ENCODE results near the gene DPM1.

Gene DPM1

DNA sequence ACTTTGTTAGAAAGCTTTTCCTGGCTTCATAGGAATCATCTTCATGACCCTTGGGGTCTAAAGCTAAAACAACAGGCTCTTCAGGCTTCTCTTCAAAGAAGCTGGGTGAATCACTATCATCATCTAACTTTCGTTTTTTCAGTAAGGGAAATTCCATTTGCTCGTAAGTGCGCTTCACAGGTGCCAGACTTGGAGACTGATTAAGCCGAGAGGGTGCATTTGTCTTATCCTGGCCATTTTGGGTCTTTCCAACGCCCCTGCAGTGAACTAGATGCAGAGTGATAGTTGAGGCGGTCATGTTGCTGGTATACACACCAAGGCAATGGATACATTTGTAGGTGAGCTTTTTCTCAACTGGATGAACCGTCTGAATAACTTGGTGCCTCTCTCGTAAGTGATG, 65.9 kb downstream of the DPM1 start:
- DNase-seq = no peak

DNA sequence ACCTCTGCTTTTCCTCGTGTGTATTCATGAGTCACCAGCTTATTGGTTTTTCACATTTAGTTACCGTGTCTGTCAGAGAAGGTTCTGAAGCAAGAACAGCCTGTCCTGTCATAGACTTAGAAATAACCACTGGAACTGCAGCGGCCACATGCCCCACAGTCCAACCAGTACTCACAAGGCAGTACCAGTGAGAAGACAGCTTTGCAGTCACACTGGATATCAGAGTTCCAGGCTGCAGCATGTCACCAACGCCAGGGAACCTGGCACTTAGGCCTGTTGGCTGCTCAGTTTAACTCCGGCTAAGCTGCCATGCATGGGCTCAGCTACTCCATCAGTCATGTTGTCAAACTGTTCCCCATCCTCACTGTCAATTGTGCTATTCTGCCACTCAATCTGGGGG, 67.2 kb downstream of the DPM1 start:
- DNase-seq = no peak

DNA sequence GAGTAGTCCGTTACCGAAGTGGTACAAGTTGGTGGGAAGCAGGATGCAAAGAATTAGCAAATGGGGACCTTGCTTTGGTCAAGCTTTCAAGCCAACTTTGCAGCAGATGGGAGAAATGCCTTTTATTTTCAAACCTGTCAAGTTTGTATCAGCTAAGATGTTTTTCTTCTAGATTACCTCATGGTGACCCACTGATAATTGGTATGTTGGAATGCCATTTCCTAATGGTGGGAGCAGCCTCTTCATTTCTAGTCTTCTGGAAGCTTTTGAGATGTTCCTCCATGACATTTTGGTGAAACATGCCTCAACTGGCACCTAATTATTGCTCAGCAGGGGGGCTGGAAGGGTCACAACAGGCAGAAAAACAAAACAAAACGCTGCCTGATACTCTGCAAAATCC, 70.8 kb downstream of the DPM1 start:
- DNase-seq = no peak

DNA sequence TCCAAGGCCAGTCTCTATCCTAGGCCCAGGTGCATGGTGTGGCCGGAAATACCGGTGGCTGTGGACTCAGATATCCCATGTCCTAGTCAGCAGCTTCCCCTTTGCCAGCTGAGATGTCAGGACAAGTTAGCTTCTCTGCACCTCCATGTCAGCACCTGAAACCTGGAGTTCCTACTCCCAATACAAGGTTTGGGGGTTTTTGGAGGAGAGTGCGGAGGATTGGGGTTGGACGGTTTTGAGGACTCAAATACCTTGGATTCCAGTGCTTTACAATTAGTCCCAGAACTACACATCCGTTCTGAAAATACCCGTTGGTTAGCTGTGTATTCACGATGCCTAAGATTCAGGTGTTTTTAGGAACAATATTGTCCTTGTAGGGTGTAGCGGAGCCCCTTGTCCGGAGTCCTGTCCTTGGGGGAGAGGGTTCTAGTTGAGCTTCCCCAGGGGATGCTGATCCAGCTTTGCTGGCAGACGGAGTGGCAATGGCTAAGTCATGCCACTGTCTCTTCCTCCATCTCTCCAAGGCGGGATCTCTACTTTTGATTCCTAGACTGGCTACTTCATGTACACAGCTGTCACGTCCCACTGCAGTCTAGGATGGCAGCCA, 72.0 kb downstream of the DPM1 start:
- DNase-seq = no peak

DNA sequence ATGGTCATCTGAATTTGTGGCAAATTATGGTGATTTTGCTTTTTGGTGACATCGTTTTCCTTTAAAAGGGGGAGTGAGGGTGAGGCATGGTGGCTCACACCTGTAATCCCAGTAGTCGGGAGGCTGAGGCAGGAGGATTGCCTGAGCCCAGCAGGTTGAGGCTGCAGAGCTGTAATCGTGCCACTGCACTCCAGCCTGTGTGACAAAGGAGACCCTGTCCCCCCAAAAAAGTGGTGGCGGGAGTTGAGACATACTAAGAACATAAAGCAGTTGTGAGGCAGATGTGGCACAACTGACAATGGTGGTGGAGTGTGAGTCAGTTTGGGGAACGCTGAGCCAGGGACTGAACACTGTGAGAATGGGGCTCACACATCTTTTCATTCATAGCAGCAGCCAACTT, 72.6 kb downstream of the DPM1 start:
- DNase-seq = no peak

DNA sequence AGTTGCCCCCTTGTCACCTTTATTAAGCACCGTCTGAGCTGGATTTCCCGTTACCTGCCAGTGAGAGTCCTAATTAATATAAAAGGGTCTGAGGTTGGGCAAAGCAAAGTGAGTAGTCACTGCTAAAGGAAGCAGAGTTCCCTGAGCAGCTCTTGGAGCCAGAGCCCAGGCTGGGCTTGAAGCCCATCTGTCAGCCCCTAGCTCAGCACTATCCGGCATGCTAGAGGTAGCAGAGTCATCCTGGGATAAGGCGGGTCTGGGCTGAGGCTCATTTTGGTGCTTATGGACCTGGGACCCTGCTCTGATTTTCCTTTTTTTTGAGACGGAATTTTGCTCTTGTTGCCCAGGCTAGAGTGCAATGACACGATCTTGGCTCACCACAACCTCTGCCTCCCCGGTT, 73.3 kb downstream of the DPM1 start:
- no peak for DNase-seq
